ENCODE results near the gene SPTBN4.
"Not testable (repeated sequence)": the region's sequence is repeated elsewhere in the genome, so short reads cannot be mapped to it uniquely, and the experiment has no call there.

Gene SPTBN4

GRCh38 chr19:40431698-40432097 lies 35.1 kb upstream of the SPTBN4 start:
- Histone ChIP-seq H3K4me2 (ENCODE audit: low read depth, low read length) (no peak overlapping the region), H2AFZ (ENCODE audit: low read length) (no peak overlapping the region), H3K4me1 (ENCODE audit: low read length) (peaks cover 5% of the 10 kb centered on the region; the same call in 1 of the 2 replicates), H3K36me3 (replicated peaks; ENCODE audit: insufficient read depth, low read length) (no peaks in the 10 kb centered on the region), H3K9ac (ENCODE audit: low read length) (no peak overlapping the region), H4K20me1 (ENCODE audit: insufficient read depth, low read length) (no peaks in the 10 kb centered on the region), H3K4me3 (ENCODE audit: low read length) (no peak overlapping the region), H3K9me2 (replicated peaks; ENCODE audit: insufficient read depth, low read length) (no peaks in the 10 kb centered on the region), H3K79me2 (ENCODE audit: low read length) (no peaks in the 10 kb centered on the region), H3K9me3 (replicated peaks; ENCODE audit: insufficient read depth, low read length) (no peaks in the 10 kb centered on the region), H3K27me3 (replicated peaks; ENCODE audit: insufficient read depth, low read length) (no peaks in the 10 kb centered on the region), H3F3A (ENCODE audit: insufficient read depth, low read length) (0 out of 2 replicates have a peak, but pooled peaks cover 10% of the 10 kb centered on the region), H3K27ac (ENCODE audit: low read length) (no peak overlapping the region)
- DNase-seq: no peak
- no peak for TF ChIP-seq EZH2phosphoT487 (IDR thresholded peaks at IDR 0.05; ENCODE audit: low read length)
- TF ChIP-seq CTCF (IDR thresholded peaks at IDR 0.05; ENCODE audit: low read length): no peak
- no peak for TF ChIP-seq EZH2 (optimal IDR thresholded peaks at IDR 0.05; ENCODE audit: low read depth, low read length)

GRCh38 chr19:40432760-40433159 lies 34.0 kb upstream of the SPTBN4 start:
- H3K27ac ChIP-seq (ENCODE audit: low read length); H2AFZ ChIP-seq (ENCODE audit: low read length); H4K20me1 ChIP-seq (ENCODE audit: insufficient read depth, low read length); H3K79me2 ChIP-seq (ENCODE audit: low read length); H3K9ac ChIP-seq (ENCODE audit: low read length); DNase-seq; H3K4me2 ChIP-seq (ENCODE audit: low read depth, low read length); H3K27me3 ChIP-seq (replicated peaks; ENCODE audit: insufficient read depth, low read length); H3K9me2 ChIP-seq (replicated peaks; ENCODE audit: insufficient read depth, low read length); H3K9me3 ChIP-seq (replicated peaks; ENCODE audit: insufficient read depth, low read length); H3K4me1 ChIP-seq (ENCODE audit: low read length); H3K4me3 ChIP-seq (ENCODE audit: low read length); H3K36me3 ChIP-seq (replicated peaks; ENCODE audit: insufficient read depth, low read length): not testable (repeated sequence)
- 0 out of 2 replicates have a peak, but pooled peaks cover 10% of the 10 kb centered on the region for H3F3A ChIP-seq (ENCODE audit: insufficient read depth, low read length)

GRCh38 chr19:40433391-40434216 lies 33.2 kb upstream of the SPTBN4 start:
- peaks cover 5% of the 10 kb centered on the region; the same call in 1 of the 2 replicates for H3K4me1 ChIP-seq (ENCODE audit: low read length)
- no peaks in the 10 kb centered on the region for H4K20me1 ChIP-seq (ENCODE audit: insufficient read depth, low read length)
- no peaks in the 10 kb centered on the region for H3K36me3 ChIP-seq (replicated peaks; ENCODE audit: insufficient read depth, low read length)
- H3F3A ChIP-seq (ENCODE audit: insufficient read depth, low read length): 0 out of 2 replicates have a peak, but pooled peaks cover 10% of the 10 kb centered on the region
- H3K4me2 ChIP-seq (ENCODE audit: low read depth, low read length): peak overlapping the region; percentile 64
- no peaks in the 10 kb centered on the region for H3K9me3 ChIP-seq (replicated peaks; ENCODE audit: insufficient read depth, low read length)
- peak; percentile 52 for DNase-seq
- no peak for TF ChIP-seq EZH2 (optimal IDR thresholded peaks at IDR 0.05; ENCODE audit: low read depth, low read length)
- TF ChIP-seq EZH2phosphoT487 (IDR thresholded peaks at IDR 0.05; ENCODE audit: low read length): no peak
- TF ChIP-seq CTCF (IDR thresholded peaks at IDR 0.05; ENCODE audit: low read length): no peak
- peak overlapping the region; percentile 72 for H2AFZ ChIP-seq (ENCODE audit: low read length)
- peak overlapping the region; percentile 55; the same call in 1 of the 2 replicates for H3K4me3 ChIP-seq (ENCODE audit: low read length)
- peak overlapping the region; percentile 59; the same call in 1 of the 2 replicates for H3K9ac ChIP-seq (ENCODE audit: low read length)
- no peaks in the 10 kb centered on the region for H3K79me2 ChIP-seq (ENCODE audit: low read length)
- H3K27me3 ChIP-seq (replicated peaks; ENCODE audit: insufficient read depth, low read length): no peaks in the 10 kb centered on the region
- H3K27ac ChIP-seq (ENCODE audit: low read length): peak overlapping the region; percentile 29; the same call in 1 of the 2 replicates
- H3K9me2 ChIP-seq (replicated peaks; ENCODE audit: insufficient read depth, low read length): no peaks in the 10 kb centered on the region

GRCh38 chr19:40438284-40438683 lies 28.5 kb upstream of the SPTBN4 start:
- DNase-seq: no peak
- no peak overlapping the region for H3K9ac ChIP-seq (ENCODE audit: low read length)
- H4K20me1 ChIP-seq (ENCODE audit: insufficient read depth, low read length): no peaks in the 10 kb centered on the region
- H3K27me3 ChIP-seq (replicated peaks; ENCODE audit: insufficient read depth, low read length): no peaks in the 10 kb centered on the region
- H3K27ac ChIP-seq (ENCODE audit: low read length): no peak overlapping the region
- H3K4me1 ChIP-seq (ENCODE audit: low read length): peaks cover 9% of the 10 kb centered on the region; the same call in 1 of the 2 replicates
- 0 out of 2 replicates have a peak, but pooled peaks cover 9% of the 10 kb centered on the region for H3F3A ChIP-seq (ENCODE audit: insufficient read depth, low read length)
- H3K4me2 ChIP-seq (ENCODE audit: low read depth, low read length): no peak overlapping the region
- H2AFZ ChIP-seq (ENCODE audit: low read length): no peak overlapping the region
- no peak overlapping the region for H3K4me3 ChIP-seq (ENCODE audit: low read length)
- no peaks in the 10 kb centered on the region for H3K9me2 ChIP-seq (replicated peaks; ENCODE audit: insufficient read depth, low read length)
- no peak for TF ChIP-seq EZH2 (optimal IDR thresholded peaks at IDR 0.05; ENCODE audit: low read depth, low read length)
- no peak for TF ChIP-seq EZH2phosphoT487 (IDR thresholded peaks at IDR 0.05; ENCODE audit: low read length)
- no peak for TF ChIP-seq CTCF (IDR thresholded peaks at IDR 0.05; ENCODE audit: low read length)
- H3K36me3 ChIP-seq (replicated peaks; ENCODE audit: insufficient read depth, low read length): no peaks in the 10 kb centered on the region
- H3K9me3 ChIP-seq (replicated peaks; ENCODE audit: insufficient read depth, low read length): no peaks in the 10 kb centered on the region
- H3K79me2 ChIP-seq (ENCODE audit: low read length): peaks cover 14% of the 10 kb centered on the region

Data from MM.1S (cell line).